ENCODE results near the gene CCDC86.

Gene CCDC86

DNA sequence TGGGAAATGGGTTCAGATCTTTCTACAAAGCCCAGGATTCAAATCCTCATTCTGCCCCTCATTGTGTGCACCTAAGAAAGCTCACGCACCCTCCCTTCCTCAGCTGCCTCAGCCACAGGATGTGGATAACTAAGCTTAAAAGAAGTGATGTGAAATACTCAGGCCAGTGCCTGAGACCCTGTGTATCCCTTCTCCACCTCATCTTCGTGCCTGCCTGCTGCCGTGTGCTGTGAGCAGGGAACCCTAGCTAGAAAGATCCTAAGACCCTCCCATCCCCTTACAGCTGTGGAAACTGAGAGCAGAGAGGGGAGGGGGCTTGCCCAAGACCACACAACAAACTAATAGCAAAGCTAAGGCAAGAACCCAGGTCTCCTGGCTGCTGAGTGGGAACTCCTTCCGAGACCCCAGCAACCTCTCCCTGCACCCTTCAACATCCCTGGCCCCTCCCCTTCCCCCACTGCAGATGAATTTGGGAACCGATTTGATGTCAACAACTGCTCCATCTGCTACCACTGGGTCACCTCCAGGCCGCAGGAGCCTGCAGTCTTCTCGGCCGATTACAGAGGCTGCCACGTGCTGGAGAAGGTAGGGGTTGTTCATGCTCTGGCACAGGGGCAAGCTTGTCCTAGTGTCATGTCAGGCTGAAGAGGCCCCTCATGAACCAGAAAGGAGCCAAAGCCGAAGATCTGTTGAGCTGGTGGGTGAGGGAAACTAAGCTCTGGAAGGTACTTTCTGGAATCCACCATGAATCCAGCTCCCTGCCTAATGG is 27.0 kb downstream of the CCDC86 start:
- no peak for DNase-seq (ENCODE audit: low read depth)

DNA sequence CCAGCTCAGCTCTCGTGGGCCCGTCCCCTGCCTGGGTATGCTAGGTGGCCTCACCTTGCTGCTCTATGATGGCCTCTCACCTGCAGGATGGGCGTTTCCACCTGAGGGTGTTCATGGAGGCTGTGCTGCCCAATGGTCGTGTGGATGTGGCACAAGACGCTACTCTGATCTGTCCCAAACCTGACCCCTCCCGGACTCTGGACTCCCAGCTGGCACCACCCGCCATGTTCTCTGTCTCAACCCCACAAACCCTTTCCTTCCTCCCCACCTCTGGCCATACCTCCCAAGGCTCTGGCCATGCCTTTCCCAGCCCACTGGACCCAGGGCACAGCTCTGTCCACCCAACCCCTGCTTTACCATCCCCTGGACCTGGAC is 27.5 kb downstream of the CCDC86 start:
- no peak for DNase-seq (ENCODE audit: low read depth)

DNA sequence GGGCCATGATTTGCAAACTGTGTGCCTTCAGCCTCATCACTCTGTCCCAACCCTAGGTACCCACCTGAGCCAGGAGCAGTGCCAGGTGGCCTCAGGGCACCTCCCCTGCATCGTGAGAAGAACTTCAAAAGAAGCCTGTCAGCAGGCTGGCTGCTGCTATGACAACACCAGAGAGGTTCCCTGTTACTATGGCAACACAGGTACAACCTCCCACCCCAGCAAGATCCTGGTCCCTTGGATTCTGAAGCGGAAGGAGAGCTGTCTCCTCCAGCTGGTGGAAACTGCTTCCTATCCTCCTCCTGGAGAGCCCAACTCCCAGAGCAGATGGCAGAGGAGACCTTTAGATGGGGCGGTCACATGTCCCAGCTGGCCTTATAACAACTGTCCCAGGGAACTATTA is 28.4 kb downstream of the CCDC86 start:
- DNase-seq (ENCODE audit: low read depth) = no peak

DNA sequence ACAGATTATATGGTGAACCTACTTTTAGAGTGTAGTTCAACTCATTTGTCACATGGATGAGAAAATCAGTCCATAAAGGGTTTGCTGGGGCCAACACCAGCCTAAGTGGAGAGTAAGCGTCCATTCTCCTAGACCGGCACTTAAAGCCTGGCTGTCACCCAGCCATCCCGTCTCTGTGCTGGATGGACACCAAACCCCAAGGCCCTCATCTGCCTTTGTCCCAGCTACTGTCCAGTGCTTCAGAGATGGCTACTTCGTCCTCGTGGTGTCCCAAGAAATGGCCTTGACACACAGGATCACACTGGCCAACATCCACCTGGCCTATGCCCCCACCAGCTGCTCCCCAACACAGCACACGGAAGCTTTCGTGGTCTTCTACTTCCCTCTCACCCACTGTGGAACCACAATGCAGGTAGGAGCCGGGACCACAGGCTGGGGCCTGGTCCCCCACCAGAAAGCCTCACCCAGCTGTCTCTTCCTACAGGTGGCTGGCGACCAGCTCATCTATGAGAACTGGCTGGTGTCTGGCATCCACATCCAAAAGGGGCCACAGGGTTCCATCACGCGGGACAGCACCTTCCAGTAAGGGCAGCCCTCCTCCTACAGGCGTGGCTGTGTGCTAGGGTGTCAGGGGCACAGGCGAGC is 28.9 kb downstream of the CCDC86 start:
- no peak for DNase-seq (ENCODE audit: low read depth)

DNA sequence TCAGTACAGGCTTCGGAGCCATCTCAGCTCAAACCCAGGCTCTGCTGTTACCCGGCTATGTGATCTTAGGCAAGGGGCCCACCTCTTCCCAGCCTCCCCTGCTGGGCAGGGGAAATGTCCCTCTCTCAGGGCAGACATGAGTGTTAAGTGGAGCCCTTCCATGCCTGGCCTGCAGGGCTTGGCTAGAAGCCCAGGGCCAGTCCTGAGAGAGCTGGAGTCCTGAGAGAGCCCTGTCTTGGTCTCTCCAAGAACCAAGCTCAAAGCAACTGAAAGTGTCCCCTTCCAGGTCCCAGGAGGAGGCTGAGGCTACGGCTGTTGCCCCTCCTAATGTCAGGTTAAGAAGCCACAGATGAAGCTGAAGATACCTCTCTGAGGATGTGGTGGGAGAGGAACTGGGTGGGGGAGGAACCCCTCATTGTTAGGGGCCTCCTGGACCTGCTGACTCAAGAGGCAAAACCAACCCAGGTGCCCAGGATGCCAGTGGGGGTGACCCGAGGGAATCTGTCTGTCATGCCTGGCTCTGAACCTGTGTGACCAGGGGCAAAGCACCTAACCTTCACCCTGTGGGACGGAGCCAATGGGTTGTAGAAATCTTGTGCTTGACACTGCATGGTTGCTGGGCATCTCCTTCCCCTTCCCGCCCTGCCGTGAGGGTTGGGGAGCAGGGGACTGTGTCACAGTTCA is 29.6 kb downstream of the CCDC86 start:
- no peak for DNase-seq (ENCODE audit: low read depth)

DNA sequence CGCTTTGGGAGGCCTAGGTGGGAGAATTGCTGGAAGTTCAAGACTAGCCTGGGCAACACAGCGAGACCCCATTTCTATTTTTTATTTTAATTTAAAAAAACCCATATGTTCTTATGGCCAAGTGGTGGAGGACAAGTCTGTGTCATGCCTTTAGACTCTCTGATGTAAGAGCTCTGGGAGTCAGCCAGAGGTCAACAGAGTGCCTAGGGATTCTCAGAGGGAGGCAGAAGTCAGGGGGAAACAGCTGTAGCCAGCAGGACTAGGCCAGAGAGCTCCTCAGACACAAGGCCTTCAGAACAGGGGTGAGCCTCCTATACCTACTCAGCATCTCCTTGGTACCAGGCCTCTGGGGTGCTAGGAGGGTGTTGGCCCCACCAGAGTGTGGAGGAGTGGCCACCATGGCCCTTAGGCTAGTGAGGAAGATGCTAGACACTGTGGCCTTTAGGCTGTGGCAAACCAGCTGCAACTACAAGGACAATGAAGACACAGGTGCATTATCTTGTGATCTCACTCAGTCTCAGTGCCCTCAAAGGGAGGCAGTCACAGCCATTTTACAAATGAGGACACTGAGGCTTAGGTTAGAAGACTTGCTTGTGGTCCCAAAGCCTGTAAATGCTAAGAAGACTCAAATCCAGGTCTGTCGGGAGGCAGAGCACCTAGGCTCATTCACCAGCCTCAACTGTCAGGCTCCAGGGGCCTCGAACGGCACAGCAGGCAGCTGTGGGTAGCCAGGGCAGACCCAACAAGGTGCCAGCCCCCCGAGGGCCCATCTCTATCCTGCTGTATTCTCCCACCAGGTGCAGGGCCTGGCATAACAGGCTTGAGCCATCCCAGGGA is 30.4 kb downstream of the CCDC86 start:
- peak; percentile 64 for DNase-seq (ENCODE audit: low read depth)

DNA sequence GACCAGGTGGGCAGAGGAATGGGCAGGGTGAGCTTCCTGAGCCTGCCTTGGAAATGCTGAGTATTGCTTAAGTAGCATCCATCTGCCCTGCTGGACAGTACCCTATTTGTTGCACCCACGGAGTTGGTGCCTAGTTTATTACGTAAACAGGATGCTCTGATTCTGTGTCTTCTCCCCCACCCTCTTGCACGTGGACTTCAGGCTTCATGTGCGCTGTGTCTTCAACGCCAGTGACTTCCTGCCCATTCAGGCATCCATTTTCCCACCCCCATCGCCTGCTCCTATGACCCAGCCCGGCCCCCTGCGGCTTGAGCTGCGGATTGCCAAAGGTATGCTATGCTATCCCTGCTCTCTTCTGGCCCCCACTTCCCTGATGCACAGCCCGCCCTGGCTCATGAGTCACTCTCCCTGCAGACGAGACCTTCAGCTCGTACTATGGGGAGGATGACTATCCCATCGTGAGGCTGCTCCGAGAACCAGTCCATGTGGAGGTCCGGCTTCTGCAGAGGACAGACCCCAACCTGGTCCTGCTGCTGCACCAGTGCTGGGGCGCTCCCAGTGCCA is 31.1 kb downstream of the CCDC86 start:
- peak; percentile 34 for DNase-seq (ENCODE audit: low read depth)

DNA sequence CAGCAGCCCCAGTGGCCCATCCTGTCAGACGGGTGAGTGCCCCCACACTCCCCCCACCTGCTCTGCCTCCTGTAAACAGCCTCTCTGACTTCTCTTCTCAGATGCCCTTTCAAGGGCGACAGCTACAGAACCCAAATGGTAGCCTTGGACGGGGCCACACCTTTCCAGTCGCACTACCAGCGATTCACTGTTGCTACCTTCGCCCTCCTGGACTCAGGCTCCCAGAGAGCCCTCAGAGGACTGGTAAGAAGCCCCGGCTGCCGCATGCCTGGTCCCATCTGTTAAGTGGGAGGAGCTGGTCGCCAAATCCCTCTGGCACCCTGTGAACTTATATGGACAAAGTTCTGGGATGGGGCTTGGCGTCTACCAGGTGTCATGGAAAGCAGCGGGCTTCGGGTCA is 31.6 kb downstream of the CCDC86 start:
- no peak for DNase-seq (ENCODE audit: low read depth)

DNA sequence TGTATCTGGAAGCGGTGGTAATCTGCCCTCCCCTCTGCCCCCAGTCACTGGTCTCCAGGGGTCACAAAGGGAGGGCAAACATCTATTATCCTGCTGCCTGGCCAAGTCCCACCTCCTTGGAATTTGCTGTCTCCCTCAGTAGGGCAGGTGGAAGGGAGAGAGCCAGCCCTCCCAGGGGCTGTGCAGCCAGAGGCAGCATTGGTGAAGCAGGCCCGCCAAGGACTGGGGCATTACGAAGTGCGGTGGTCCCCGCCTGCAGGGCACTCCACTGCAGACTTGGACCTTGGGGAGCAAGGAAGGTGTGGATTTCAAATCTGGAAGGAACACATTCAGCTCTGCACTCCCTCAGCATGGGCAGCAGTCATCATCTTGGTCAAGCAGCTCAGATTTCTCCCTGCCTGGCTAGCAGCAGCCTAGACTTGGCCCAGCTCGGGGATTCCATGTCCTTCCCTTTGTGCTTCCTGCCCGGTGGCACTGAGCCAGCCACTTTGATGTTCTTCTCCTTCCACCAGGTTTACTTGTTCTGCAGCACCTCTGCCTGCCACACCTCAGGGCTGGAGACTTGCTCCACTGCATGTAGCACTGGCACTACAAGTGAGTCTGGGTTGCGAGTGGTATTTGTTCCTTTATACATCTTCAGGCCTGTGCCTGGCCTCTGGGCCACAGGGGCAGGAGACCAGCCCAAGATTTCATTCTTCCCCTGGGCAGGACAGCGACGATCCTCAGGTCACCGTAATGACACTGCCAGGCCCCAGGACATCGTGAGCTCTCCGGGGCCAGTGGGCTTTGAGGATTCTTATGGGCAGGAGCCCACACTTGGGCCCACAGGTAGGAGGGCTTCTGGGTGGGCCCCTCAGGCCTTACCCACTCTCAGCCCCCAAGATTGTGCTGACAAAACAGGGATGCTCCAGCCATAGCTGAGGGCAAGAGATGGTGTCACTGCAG is 32.8 kb downstream of the CCDC86 start:
- no peak for DNase-seq (ENCODE audit: low read depth)

DNA sequence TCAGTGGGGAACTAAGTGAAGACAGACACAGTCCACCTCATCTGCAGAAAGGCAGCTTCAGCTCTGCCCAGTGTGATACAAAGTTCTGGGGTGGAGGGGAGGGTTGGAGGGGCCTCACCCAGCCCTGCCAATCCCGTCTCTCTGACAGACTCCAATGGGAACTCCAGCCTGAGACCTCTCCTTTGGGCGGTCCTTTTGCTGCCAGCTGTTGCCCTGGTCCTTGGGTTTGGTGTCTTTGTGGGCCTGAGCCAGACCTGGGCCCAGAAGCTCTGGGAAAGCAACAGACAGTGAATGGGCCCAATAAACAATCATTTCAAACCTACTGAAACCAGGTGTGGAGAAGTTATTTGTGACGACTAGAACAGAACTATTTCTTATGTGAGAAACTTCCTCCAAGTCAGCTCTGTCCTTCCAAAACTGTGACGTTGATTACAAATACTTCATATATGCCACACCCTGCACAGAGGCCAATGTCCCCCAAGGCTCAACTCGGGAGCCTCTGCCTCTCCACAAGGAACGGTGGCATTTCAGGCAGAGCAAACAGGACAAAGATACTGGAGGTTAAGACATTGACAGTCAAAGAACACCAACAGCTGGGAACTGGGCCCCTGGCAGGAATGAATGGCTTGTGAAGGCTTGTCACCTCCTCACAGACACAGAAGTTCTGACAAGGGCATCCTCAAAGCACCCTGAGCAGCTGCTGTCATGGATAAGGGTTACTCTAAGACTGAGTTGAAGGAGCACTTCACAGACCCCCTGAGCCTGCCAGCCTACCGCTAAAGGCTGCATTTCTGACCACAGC is 33.7 kb downstream of the CCDC86 start:
- DNase-seq (ENCODE audit: low read depth) = no peak

DNA sequence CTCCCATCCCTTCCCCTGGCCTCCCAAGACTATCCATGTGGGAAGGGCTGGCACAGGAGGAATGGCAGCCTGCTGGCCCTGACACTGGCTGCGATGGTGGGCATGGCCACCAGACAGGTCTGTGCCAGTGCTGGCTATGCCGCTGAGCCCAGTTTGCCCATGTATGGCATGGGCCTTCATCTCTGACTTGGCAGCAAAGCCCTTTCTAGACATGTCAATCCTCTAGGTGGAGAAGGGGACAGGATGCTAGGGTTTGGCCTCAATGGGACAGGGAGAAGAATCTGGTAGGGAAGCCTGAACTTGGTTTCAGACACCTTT is 34.2 kb downstream of the CCDC86 start:
- no peak for DNase-seq (ENCODE audit: low read depth)

DNA sequence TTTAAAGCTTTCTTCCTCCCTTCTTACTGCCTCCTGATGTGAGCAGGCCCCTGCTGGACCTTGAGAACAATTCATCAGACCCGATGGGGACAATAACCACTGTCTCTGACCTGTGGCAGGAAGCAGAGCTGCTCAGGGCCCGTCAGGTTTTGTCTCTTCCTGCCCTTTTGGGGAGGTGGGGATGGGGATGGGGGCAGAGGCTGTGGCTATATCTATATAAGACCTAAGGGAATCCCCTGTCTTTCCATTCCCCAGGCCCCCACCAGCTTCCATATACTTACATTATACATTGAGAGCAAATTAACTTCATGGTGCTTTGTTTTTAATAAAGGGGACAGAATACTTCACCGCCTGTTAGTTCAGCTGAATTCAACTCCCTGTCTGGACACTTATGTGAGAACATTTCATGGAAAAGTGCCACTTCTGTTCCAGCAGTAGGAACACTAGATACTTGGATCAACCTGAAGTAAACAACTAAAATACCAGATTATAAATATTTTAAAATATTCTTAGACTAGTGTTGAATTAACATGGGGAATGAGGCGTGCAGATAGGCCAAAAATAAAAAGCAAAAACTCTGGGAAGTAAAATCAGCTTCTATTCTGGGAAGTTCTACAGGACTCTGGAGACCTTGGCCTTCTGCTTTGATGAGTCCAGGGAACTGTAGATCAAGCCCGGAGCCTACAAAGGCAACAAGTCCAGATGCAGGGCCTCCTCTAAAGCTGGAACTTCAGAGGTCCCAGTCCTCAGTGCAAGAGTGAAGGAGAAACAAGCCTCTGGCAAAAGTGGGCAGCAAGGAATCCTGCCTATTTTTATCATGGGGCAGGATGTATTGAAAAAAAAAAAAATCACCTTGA is 36.6 kb downstream of the CCDC86 start:
- no peak for DNase-seq (ENCODE audit: low read depth)

DNA sequence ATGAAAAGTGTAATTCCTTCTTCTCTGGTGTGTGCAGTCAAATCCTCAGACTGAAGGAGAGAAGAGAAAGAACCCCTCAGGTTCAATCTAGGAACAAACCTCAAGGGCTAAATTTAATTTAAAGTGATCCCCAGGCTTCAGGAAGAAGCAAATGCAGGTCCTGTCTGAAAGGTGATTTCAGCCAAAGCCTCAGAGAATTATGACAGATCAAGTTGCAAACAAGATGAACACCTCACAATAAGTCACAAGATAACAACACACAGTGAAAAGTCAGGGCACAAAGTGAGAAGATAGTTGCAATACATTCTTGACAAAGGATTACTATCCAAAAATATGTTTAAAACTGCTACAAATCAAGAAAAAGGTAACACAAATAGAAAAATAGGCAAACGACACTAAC is 37.2 kb downstream of the CCDC86 start:
- DNase-seq (ENCODE audit: low read depth) = no peak

DNA sequence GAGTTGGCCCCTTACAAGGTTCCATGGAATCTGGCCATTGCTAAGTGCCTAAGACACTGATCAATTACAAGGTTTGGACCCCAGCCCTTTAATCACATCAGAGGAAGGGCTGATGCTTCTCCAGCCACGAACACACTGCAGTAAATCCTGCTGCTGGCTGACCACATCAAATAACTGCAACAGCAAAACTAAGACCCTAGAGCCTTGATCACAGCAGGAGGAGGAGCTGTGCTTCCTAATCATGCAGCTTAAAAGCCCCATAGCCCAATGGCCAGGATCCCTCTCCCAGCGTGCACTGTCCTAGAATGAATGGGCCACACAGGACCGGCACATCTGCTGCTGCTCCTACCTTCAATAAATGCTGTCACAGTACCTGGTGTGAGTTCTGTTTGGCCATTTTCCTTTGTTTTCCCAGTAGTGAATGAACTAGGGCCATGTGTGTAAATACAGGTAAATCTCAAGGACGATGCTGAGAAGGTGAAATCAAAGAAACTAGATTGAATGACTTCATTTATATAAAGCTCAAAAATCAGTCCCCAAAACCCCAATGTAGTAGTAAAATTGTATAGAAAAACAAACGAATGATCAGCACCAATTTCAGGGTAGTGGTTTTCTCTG is 38.2 kb downstream of the CCDC86 start:
- DNase-seq (ENCODE audit: low read depth) = no peak

DNA sequence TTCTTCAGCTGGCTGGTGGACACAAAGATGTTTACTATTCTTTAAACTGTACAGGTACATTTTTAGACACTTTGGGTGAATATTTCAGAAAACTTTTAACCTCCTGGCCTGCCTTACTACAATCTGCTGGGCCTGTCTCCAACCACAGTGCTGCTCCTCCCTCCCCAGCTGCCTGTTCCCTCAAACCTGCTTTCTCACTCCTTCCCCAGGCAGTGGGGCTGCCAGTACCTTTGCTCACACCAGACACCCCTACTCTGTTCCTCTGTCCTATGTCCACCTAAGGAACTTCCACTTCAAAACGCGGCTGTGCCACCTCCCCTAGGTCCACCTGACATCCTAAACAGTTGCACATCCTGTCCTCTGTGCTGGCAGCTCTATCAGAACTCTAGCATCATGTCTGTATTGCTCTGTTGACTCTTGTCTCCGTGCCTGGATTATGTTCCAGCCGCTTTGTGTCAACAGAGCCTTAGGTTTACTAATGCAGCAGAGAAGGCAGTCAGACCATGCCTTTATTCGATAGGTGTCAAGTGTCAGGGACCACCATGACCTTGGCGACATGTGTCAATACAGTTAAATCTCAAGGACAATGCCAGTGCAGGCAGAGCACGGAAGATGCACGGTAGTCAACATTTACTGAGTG is 38.9 kb downstream of the CCDC86 start:
- no peak for DNase-seq (ENCODE audit: low read depth)

DNA sequence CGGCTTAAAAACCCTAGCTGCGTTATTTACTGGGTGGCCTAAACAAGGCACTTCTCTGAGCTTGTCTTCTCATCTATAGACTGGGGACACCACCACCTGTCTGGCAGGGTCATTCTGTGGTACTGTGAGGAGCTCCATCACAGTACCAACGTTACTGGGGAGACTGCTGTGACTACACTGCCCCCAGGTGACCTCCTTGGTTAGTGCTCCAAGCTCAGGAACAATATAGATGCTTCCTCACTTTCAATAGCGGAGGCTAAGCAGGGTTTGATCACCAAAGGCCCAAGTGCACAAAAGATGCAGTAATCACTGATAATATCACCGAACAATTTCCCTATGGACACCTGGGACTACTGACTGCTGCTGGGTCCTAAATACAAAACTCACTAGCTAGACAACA is 45.6 kb downstream of the CCDC86 start:
- no peak for DNase-seq (ENCODE audit: low read depth)

DNA sequence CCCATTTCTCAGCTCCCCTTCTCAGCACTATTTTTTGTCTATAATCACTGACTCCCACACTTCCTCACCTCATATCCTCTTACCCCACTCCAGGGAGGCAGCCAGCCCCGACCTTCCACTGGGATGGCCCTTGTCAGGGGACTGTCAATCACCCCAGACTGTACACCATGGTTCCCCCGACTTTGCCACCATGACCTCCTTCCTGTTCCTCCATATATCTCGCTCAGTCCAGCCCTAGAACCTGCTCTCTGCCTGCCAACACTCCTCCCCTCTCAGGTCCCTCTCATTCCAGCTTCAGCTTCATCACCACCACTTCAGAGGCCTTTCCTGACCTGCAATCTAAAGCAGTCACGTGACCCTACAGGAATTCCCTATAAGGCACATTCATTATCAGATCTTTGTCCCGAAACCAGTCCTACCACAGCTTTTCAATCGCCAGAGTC is 48.0 kb downstream of the CCDC86 start:
- no peak for DNase-seq (ENCODE audit: low read depth)

DNA sequence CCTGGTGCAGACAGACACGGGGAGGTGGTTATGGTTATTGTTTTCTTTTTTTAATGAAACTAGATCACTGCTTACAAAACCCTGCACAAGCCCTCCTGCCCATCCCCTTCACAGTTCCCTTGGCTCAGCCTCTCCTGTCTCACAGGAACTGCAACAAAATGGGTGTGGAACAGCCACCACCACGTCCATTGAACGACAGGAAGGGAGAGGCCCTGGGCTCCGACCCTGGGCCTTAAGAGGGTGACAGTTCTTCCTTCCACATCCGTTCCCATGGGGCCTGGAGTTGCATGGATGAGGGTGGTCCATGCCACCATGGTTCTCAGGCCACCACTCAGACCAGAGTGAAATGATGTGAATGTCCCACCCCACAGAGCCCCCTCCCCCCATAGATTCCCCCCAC is 48.8 kb downstream of the CCDC86 start:
- DNase-seq (ENCODE audit: low read depth) = no peak
